Measurements from ENCODE around the gene ME2. TPM values are rescaled to one million over a fixed set of nuclear protein-coding genes. Genes with fewer than 3 reads are reported as not detected.

The ME2 gene
- total and polyA plus RNA-seq, 9 of the 15 experiments (the other 6 are each of a cell fraction or from before 2014, with no cell fraction given): 12.3 to 54.4 (median 36.2) TPM

DNA sequence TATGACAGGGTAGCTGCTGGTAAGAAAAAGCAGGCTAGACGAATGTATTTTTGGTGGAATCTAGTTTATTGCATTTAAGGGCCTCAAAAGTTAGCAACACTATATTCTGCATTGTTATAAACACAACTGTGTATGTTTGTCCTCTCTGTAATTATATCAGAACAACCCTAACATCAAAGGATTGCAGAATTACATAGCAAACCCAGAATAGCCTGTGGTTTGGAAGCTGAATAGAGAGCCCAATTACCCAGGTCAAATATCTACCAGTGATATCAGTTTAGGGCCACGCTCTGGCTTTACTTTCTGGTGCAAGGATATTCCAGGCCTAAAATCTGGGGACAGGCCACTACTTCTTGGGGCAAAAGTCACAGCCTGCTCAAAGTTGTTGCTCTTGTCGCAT, 34.0 kb upstream of the ME2 start:
- H4K20me1 ChIP-seq (replicated peaks; ENCODE audit: control insufficient read depth, insufficient read depth, low read length): no peaks in the 10 kb centered on the region
- H3K4me2 ChIP-seq (ENCODE audit: insufficient read depth, low read length): no peak overlapping the region
- intact Hi-C loops (cut with micrococcal nuclease) (no loop called here), in situ Hi-C loops (cut with MboI) (no loop called here)
- DNase-seq (ENCODE audit: extremely low read depth in 1 of 4, low spot score in 3 of 4) (no peak), ATAC-seq (no peak), FAIRE-seq (no peak)
- 72% methylated on average over 3 of the region's 3 CpGs for WGBS (ENCODE audit: insufficient coverage, low coverage, missing lambda C conversion rate)
- H2AFZ ChIP-seq (ENCODE audit: low read depth, low read length): no peak overlapping the region
- ChIA-PET CTCF (ENCODE audit: low intra/inter-chr PET ratio) (no interaction called here), POLR2A (interaction anchor here (1.2 kb wide), 1 partner anchor 185 kb away, joined by 5 read pairs; the partner anchor contains the start of gene SMAD4)
- TF ChIP-seq, protein P1, sequence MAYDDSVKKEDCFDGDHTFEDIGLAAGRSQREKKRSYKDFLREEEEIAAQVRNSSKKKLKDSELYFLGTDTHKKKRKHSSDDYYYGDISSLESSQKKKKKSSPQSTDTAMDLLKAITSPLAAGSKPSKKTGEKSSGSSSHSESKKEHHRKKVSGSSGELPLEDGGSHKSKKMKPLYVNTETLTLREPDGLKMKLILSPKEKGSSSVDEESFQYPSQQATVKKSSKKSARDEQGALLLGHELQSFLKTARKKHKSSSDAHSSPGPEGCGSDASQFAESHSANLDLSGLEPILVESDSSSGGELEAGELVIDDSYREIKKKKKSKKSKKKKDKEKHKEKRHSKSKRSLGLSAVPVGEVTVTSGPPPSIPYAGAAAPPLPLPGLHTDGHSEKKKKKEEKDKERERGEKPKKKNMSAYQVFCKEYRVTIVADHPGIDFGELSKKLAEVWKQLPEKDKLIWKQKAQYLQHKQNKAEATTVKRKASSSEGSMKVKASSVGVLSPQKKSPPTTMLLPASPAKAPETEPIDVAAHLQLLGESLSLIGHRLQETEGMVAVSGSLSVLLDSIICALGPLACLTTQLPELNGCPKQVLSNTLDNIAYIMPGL (CRISPR knock-in tag; IDR thresholded peaks at IDR 0.05): no peak
- TF ChIP-seq SETDB1 (IDR thresholded peaks at IDR 0.05; ENCODE audit: low read length): no peak
- H3K79me2 ChIP-seq (ENCODE audit: control insufficient read depth, insufficient read depth, low read length): no peaks in the 10 kb centered on the region
- no peaks in the 10 kb centered on the region for H3K27me3 ChIP-seq (ENCODE audit: control insufficient read depth in 2 of 2, insufficient read depth in 2 of 2, low read length in 2 of 2)
- no peak overlapping the region for H3K27ac ChIP-seq (ENCODE audit: extremely low read depth, low read depth, low read length)
- H3K9me1 ChIP-seq (ENCODE audit: control insufficient read depth, insufficient read depth, low read length): no peaks in the 10 kb centered on the region
- H3K4me1 ChIP-seq (replicated peaks in 1 of 2; ENCODE audit: control insufficient read depth in 2 of 2, insufficient read depth in 2 of 2, low read length in 2 of 2): peaks cover 0 to 14% of the 10 kb centered on the region in 2 experiments; a peak in 3 of 5 replicates
- no peak overlapping the region for H3K9ac ChIP-seq (ENCODE audit: insufficient read depth in 1 of 2, low read depth in 2 of 2, low read length in 2 of 2)
- BruUV-seq (replicated peaks): no TSS peak
- no peak overlapping the region for H3K4me3 ChIP-seq
- no peaks in the 10 kb centered on the region for H3K9me3 ChIP-seq (replicated peaks; ENCODE audit: control insufficient read depth, insufficient read depth, low read depth, low read length)
- H3K36me3 ChIP-seq (ENCODE audit: control insufficient read depth, insufficient read depth, low read length): no peaks in the 10 kb centered on the region; the same call in 2 of the 3 replicates

- BruUV-seq (replicated peaks): no TSS peak
- Histone ChIP-seq H4K20me1 (replicated peaks; ENCODE audit: control insufficient read depth, insufficient read depth, low read length) (no peaks in the 10 kb centered on the region), H3K9ac (ENCODE audit: insufficient read depth in 1 of 2, low read depth in 2 of 2, low read length in 2 of 2) (no peak overlapping the region), H3K4me2 (ENCODE audit: insufficient read depth, low read length) (no peak overlapping the region), H3K4me1 (replicated peaks in 1 of 2; ENCODE audit: control insufficient read depth in 2 of 2, insufficient read depth in 2 of 2, low read length in 2 of 2) (peaks cover 0 to 6% of the 10 kb centered on the region in 2 experiments; a peak in 3 of 5 replicates), H3K4me3 (no peak overlapping the region), H3K9me1 (ENCODE audit: control insufficient read depth, insufficient read depth, low read length) (no peaks in the 10 kb centered on the region), H3K79me2 (ENCODE audit: control insufficient read depth, insufficient read depth, low read length) (no peaks in the 10 kb centered on the region), H3K9me3 (replicated peaks; ENCODE audit: control insufficient read depth, insufficient read depth, low read depth, low read length) (no peaks in the 10 kb centered on the region), H3K27ac (ENCODE audit: extremely low read depth, low read depth, low read length) (no peak overlapping the region), H3K27me3 (ENCODE audit: control insufficient read depth in 2 of 2, insufficient read depth in 2 of 2, low read length in 2 of 2) (no peaks in the 10 kb centered on the region), H3K36me3 (ENCODE audit: control insufficient read depth, insufficient read depth, low read length) (no peaks in the 10 kb centered on the region), H2AFZ (ENCODE audit: low read depth, low read length) (no peak overlapping the region)
- POLR2A ChIA-PET: no interaction called here
- intact Hi-C loops (cut with micrococcal nuclease) (no loop called here), in situ Hi-C loops (cut with MboI) (no loop called here)
- 0% methylated on average over 4 of the region's 4 CpGs for WGBS (ENCODE audit: insufficient coverage, low coverage, missing lambda C conversion rate)
- DNase-seq (ENCODE audit: extremely low read depth in 1 of 4, low spot score in 3 of 4) (no peak), ATAC-seq (no peak; the same call in 2 of the 3 replicates), FAIRE-seq (peak; percentile 19)
- CTCF ChIA-PET (ENCODE audit: low intra/inter-chr PET ratio): no interaction called here
- TF ChIP-seq HNRNPL (IDR thresholded peaks at IDR 0.05; ENCODE audit: low read depth, low read length) (no peak), JUND (IDR thresholded peaks at IDR 0.05; ENCODE audit: borderline replicate concordance, low read depth, low read length) (peak; percentile 76; the same call in 1 of the 2 replicates), JUND (tag; IDR thresholded peaks at IDR 0.05; ENCODE audit: borderline replicate concordance, low read depth, low read length) (peak; percentile 71; the same call in 1 of the 3 replicates), TBL1XR1 (IDR thresholded peaks at IDR 0.05; ENCODE audit: low read length in 2 of 2) (no peak), ADNP (tag; IDR thresholded peaks at IDR 0.05) (no peak), SRF (CRISPR knock-in tag; IDR thresholded peaks at IDR 0.05) (no peak), ARID2 (IDR thresholded peaks at IDR 0.05) (no peak), TEAD1 (CRISPR knock-in tag; IDR thresholded peaks at IDR 0.05) (no peak), MEF2D (tag; conservative IDR thresholded peaks at IDR 0.05; ENCODE audit: low read depth) (no peak), DPF2 (IDR thresholded peaks at IDR 0.05) (peak; percentile 34; the same call in 1 of the 2 replicates), ZNF316 (IDR thresholded peaks at IDR 0.05) (peak; percentile 81), ARID1B (IDR thresholded peaks at IDR 0.05) (peak; percentile 41), CBFA2T3 (IDR thresholded peaks at IDR 0.05) (no peak), ZNF561 (CRISPR knock-in tag; conservative IDR thresholded peaks at IDR 0.05) (no peak), SPI1 (IDR thresholded peaks at IDR 0.05; ENCODE audit: borderline replicate concordance, low read depth, low read length) (no peak), RBM14 (IDR thresholded peaks at IDR 0.05; ENCODE audit: borderline replicate concordance, insufficient read depth, low read depth, low read length) (no peak)
These were observed 31.7 kb upstream of the ME2 start for GRCh38 chr18:50847192-50847591.

Measured in K562 (cell line).